BJ (cell line): ENCODE data around the gene BBS5. TPM values are rescaled to one million over a fixed set of nuclear protein-coding genes. Genes with fewer than 3 reads are reported as not detected.
A peak's percentile ranks its signal among the peaks of the same experiment; 100 is the strongest.
"Not testable (repeated sequence)": the region's sequence is repeated elsewhere in the genome, so short reads cannot be mapped to it uniquely, and the experiment has no call there.

Source experiments
- CTCF ChIA-PET: fragments of 350-600 bp; formaldehyde crosslinking; extraction: SDS; loops from one replicate; lab custom pipeline; 2021; ENCODE audit warnings: antibody characterized with exemption, inconsistent platforms; lab: Yijun Ruan, JAX
- POLR2A ChIA-PET: fragments of 300-600 bp; sonication (Branson Sonifier 250); formaldehyde crosslinking; extraction: SDS; loops from one replicate; lab custom pipeline; 2021; ENCODE audit warnings: antibody characterized with exemption; lab: Charles Lee
- DNase-seq: peaks from one replicate; pipeline ENCODE4 v3.0.0-alpha.2; 2011; ENCODE audit warnings: low read depth
- H3K27me3 ChIP-seq: 2 replicates; pipeline ENCODE4 v1.6.0; 2011; ENCODE audit warnings: low read length; ENCODE audit not compliant: control insufficient read depth, insufficient read depth
- H3K36me3 ChIP-seq: 2 replicates; pipeline ENCODE4 v1.5.1; 2011; ENCODE audit warnings: low read length; ENCODE audit not compliant: control insufficient read depth, insufficient read depth
- H3K4me3 ChIP-seq: 2 replicates; pipeline ENCODE4 v1.5.1; 2011; ENCODE audit warnings: low read depth, mild to moderate bottlenecking, control low read depth, low read length
- polyA plus RNA-seq: library from polyadenylated mRNA; depleted of rRNA; stranded (reverse); fragments of >200 nt; gene quantifications from 2 replicates; pipeline ENCODE4 v1.2.3, GENCODE V29; 2011
- TF ChIP-seq, protein P1 (sequence below): IDR thresholded peaks from 2 replicates; pipeline ENCODE4 v1.5.1; 2011; ENCODE audit warnings: low read depth, mild to moderate bottlenecking, control low read depth, inconsistent platforms, low read length, moderate library complexity; ENCODE audit not compliant: insufficient read depth

The BBS5 gene
- polyA plus RNA-seq, 1 experiment: 2.6 TPM

DNA sequence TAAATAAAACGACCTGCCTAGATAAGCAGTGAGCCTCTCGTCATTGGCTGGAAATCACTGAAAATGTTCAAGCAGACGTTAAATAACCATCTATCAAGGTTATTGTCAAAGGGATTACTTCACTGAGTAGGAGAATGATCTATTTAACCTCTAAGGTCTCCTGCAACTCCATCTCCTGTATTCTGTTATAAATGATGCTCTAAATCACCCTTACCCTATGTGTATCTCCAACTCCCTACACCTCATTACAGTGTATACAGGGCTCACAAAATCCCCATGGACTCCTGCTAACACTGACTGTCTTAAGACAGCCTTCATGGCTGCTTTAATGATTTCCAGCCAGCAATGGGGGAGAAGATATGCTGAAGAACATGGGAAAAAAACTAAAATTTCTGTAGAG lies 31.0 kb upstream of the BBS5 start:
- CTCF ChIA-PET: no interaction called here
- POLR2A ChIA-PET: no interaction called here
- TF ChIP-seq, protein P1, sequence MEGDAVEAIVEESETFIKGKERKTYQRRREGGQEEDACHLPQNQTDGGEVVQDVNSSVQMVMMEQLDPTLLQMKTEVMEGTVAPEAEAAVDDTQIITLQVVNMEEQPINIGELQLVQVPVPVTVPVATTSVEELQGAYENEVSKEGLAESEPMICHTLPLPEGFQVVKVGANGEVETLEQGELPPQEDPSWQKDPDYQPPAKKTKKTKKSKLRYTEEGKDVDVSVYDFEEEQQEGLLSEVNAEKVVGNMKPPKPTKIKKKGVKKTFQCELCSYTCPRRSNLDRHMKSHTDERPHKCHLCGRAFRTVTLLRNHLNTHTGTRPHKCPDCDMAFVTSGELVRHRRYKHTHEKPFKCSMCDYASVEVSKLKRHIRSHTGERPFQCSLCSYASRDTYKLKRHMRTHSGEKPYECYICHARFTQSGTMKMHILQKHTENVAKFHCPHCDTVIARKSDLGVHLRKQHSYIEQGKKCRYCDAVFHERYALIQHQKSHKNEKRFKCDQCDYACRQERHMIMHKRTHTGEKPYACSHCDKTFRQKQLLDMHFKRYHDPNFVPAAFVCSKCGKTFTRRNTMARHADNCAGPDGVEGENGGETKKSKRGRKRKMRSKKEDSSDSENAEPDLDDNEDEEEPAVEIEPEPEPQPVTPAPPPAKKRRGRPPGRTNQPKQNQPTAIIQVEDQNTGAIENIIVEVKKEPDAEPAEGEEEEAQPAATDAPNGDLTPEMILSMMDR: no peak

DNA sequence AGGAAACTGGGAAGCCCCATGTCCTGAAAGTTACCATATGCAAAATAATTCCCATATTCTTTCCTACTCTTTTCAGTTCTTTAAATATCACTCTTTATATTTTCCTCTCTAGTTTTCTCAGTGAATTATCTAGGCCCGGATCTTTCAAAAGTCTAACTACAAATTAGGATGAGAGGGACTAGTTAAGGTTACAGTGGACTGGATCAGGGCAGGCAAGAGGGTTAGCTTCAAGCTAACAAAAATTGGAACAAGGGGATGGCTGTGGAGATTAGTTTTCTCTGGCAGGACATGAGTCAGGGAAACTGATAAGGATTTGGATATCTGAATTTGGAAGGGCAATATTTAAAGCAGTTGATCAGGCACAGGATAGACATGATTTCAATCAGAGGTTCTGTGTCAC lies 30.4 kb upstream of the BBS5 start:
- TF ChIP-seq, protein P1: no peak
- Histone ChIP-seq H3K4me3 (no peak overlapping the region), H3K36me3 (no peaks in the 10 kb centered on the region), H3K27me3 (no peaks in the 10 kb centered on the region)
- POLR2A ChIA-PET: no interaction called here
- no peak for DNase-seq
- CTCF ChIA-PET: no interaction called here

More for the DNA sequence above, 31.0 kb upstream of the BBS5 start:
- no peaks in the 10 kb centered on the region for H3K36me3 ChIP-seq
- DNase-seq: no peak
- H3K4me3 ChIP-seq: no peak overlapping the region
- no peaks in the 10 kb centered on the region for H3K27me3 ChIP-seq

DNA sequence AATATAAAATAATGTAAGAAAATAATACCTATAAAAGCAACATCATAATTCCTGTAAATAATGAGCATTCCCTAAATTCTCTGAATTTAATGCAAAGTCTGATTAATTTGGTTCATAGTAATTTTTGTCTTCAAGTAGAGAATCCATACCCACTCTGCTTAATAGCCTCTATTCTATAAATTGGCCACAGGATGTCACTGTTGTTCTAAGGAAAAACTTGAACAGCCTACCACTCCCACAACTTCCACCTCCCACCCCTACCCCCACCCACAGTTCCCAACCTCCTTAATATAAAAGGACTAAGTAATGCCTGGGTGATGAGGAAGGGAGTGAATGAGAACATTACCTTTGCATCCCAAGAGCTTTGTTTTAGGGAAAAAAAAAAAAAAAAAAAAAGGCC lies 27.2 kb upstream of the BBS5 start:
- POLR2A ChIA-PET: interaction anchor here (0.6 kb wide), 1 partner anchor 152 kb away, joined by 5 read pairs; no protein-coding TSS in a partner anchor

DNA sequence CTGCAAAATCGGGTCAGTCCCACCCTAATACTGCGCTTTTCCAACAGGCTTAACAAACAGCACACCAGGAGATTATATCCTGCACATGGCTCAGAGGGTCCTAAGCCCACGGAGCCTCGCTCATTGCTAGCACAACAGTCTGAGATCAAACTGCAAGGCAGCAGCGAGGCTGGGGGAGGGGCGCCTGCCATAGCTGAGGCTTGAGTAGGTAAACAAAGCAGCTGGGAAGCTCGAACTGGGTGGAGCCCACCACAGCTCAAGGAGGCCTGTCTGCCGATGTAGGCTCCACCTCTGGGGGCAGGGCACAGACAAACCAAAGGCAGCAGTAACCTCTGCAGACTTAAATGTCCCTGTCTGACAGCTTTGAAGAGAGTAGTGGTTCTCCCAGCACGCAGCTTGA lies 26.2 kb upstream of the BBS5 start:
- H3K27me3 ChIP-seq, H3K4me3 ChIP-seq, DNase-seq, POLR2A ChIA-PET, H3K36me3 ChIP-seq: not testable (repeated sequence)
- CTCF ChIA-PET: interaction anchor here (1.0 to 3.8 kb wide), 12 partner anchors 10 to 1360 kb away, joined by 3 to 35 read pairs (median 6); partner anchors contain the start of gene BBS5

More for the DNA sequence above, 27.2 kb upstream of the BBS5 start:
- no peak overlapping the region for H3K4me3 ChIP-seq
- DNase-seq: no peak
- CTCF ChIA-PET: interaction anchor here (0.6 to 3.8 kb wide), 20 partner anchors 9 to 1361 kb away, joined by 3 to 35 read pairs (median 4); partner anchors contain the start of gene BBS5
- no peaks in the 10 kb centered on the region for H3K27me3 ChIP-seq
- no peaks in the 10 kb centered on the region for H3K36me3 ChIP-seq
- TF ChIP-seq, protein P1: peak; percentile 46

DNA sequence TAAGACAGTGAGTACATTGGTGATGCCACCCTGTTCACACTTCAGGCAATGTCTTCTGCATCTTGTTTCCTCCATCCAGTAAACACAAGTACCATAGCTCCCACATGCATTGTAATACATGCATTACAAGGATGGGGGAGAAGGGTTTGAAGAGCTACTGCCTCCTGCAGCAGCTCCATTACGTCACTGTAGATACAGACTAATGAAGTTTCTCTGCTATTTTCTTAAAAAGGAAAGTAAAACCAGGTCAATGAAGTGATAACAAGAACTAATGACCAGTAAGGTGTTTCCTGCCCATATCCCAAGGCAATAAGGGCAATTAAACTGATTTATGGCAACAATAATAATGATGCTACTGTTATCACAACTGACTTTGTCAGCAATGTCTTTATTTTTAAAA lies 18.2 kb upstream of the BBS5 start:
- no peak for DNase-seq
- no peaks in the 10 kb centered on the region for H3K27me3 ChIP-seq
- H3K36me3 ChIP-seq: no peaks in the 10 kb centered on the region
- no peak overlapping the region for H3K4me3 ChIP-seq
- CTCF ChIA-PET: interaction anchor here (1.1 to 4.4 kb wide), 3 partner anchors 10 to 59 kb away, joined by 3 to 35 read pairs (median 3); partner anchors contain the start of gene BBS5
- TF ChIP-seq, protein P1: no peak
- POLR2A ChIA-PET: no interaction called here
